NB4 (cell line): ENCODE data around the gene INPP5A.

ENCODE experiments used
- MYC ChIP-seq: IDR thresholded peaks from 2 replicates; pipeline ENCODE4 v1.6.1; 2011; ENCODE audit warnings: low read depth, low read length
- POLR2A ChIP-seq: IDR thresholded peaks from 2 replicates; pipeline ENCODE4 v1.6.1; 2011; ENCODE audit warnings: mild to moderate bottlenecking; ENCODE audit not compliant: insufficient read length; ENCODE audit errors: extremely low read depth
- TF ChIP-seq, protein P1 (sequence below): IDR thresholded peaks from one replicate; pipeline ENCODE4 v1.5.1; 2012; ENCODE audit warnings: low read depth, low read length
- TF ChIP-seq, protein P2 (sequence below): IDR thresholded peaks from 2 replicates; pipeline ENCODE4 v1.6.1; 2011; ENCODE audit warnings: low read depth, low read length

DNA sequence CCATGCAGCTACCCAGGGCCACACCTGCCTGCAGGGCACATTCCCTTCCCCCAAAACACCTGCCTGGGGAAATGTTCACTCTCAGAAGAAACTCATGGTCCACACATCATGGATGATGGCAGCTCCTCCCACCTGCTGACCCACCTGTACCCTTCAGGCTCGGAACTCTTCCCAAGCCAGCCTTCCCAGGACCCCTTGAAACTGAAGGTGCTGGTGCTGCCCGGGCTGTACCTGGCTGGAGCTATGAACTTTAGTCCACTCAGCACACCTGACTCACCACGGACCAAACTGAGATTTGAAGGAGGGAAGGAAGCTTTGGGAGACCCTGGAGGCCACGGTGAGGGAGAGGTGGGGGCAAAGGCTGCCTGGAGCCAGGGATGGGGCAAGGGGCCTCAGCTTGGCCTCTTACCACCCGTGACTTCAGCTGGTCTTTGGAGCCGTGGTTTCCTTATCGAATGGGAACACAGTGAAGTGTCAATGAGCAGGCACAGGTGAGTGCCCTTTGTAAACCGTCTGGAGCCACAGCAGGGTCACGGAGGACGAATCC, 30.1 kb upstream of the INPP5A start:
- TF ChIP-seq POLR2A = no peak
- TF ChIP-seq, protein P1, sequence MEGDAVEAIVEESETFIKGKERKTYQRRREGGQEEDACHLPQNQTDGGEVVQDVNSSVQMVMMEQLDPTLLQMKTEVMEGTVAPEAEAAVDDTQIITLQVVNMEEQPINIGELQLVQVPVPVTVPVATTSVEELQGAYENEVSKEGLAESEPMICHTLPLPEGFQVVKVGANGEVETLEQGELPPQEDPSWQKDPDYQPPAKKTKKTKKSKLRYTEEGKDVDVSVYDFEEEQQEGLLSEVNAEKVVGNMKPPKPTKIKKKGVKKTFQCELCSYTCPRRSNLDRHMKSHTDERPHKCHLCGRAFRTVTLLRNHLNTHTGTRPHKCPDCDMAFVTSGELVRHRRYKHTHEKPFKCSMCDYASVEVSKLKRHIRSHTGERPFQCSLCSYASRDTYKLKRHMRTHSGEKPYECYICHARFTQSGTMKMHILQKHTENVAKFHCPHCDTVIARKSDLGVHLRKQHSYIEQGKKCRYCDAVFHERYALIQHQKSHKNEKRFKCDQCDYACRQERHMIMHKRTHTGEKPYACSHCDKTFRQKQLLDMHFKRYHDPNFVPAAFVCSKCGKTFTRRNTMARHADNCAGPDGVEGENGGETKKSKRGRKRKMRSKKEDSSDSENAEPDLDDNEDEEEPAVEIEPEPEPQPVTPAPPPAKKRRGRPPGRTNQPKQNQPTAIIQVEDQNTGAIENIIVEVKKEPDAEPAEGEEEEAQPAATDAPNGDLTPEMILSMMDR = no peak
- no peak for TF ChIP-seq MYC
- TF ChIP-seq, protein P2, sequence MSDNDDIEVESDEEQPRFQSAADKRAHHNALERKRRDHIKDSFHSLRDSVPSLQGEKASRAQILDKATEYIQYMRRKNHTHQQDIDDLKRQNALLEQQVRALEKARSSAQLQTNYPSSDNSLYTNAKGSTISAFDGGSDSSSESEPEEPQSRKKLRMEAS = no peak
